Measurements from ENCODE around the gene SREBF1. TPM values are rescaled to one million over a fixed set of nuclear protein-coding genes. Genes with fewer than 3 reads are reported as not detected.

SREBF1 gene
- total RNA-seq, 2 donors from 2014 or later, result 55.8 to 73.5 TPM

- Mint-ChIP-seq H3K27ac (no peak overlapping the region), H3K4me3 (no peak overlapping the region), H3K4me1 (ENCODE audit: low read depth in 2 of 2) (no peaks in the 10 kb centered on the region), H3K27me3 (no peaks in the 10 kb centered on the region), H3K36me3 (no peaks in the 10 kb centered on the region), H3K9me3 (no peaks in the 10 kb centered on the region)
- ATAC-seq (no peak), DNase-seq (ENCODE audit: low spot score) (no peak)
These were observed 33.5 kb upstream of the SREBF1 start for GRCh38 chr17:17870247-17870646.

- H3K9me3 Mint-ChIP-seq, result no peaks in the 10 kb centered on the region
- DNase-seq (ENCODE audit: low spot score) (no peak), ATAC-seq (no peak)
- no peak overlapping the region for H3K4me3 Mint-ChIP-seq
- H3K36me3 Mint-ChIP-seq, result no peaks in the 10 kb centered on the region
- H3K27me3 Mint-ChIP-seq, result no peaks in the 10 kb centered on the region
- no peak overlapping the region for H3K27ac Mint-ChIP-seq
- no peaks in the 10 kb centered on the region for H3K4me1 Mint-ChIP-seq (ENCODE audit: low read depth in 2 of 2)
These were observed 32.1 kb upstream of the SREBF1 start for GRCh38 chr17:17868641-17869522.

GRCh38 chr17:17866897-17867296 is 30.1 kb upstream of the SREBF1 start:
- Mint-ChIP-seq H3K9me3 (no peaks in the 10 kb centered on the region), H3K4me3 (no peak overlapping the region), H3K36me3 (no peaks in the 10 kb centered on the region), H3K4me1 (ENCODE audit: low read depth in 2 of 2) (peaks cover 0 to 2% of the 10 kb centered on the region in 2 donors), H3K27ac (no peak overlapping the region), H3K27me3 (no peaks in the 10 kb centered on the region)
- ATAC-seq (peak in 1 of 2 donors; percentile 11), DNase-seq (ENCODE audit: low spot score) (no peak)

- Mint-ChIP-seq H3K4me1 (ENCODE audit: low read depth in 2 of 2) (peaks cover 0 to 2% of the 10 kb centered on the region in 2 donors), H3K9me3 (no peaks in the 10 kb centered on the region), H3K27ac (no peak overlapping the region), H3K27me3 (no peaks in the 10 kb centered on the region), H3K4me3 (no peak overlapping the region), H3K36me3 (no peaks in the 10 kb centered on the region)
- ATAC-seq (no peak), DNase-seq (ENCODE audit: low spot score) (no peak)
These were observed 29.6 kb upstream of the SREBF1 start for GRCh38 chr17:17866425-17866824.

- H3K4me1 Mint-ChIP-seq (ENCODE audit: low read depth in 2 of 2), result peaks cover 0 to 2% of the 10 kb centered on the region in 2 donors
- H3K27ac Mint-ChIP-seq, result no peak overlapping the region
- no peaks in the 10 kb centered on the region for H3K36me3 Mint-ChIP-seq
- no peaks in the 10 kb centered on the region for H3K27me3 Mint-ChIP-seq
- H3K9me3 Mint-ChIP-seq, result no peaks in the 10 kb centered on the region
- ATAC-seq, result no peak
- no peak for DNase-seq (ENCODE audit: low spot score)
- H3K4me3 Mint-ChIP-seq, result no peak overlapping the region
These were observed 28.2 kb upstream of the SREBF1 start for GRCh38 chr17:17865035-17865434.

GRCh38 chr17:17860766-17861107 is 24.0 kb upstream of the SREBF1 start:
- Mint-ChIP-seq H3K27me3 (no peaks in the 10 kb centered on the region), H3K36me3 (no peaks in the 10 kb centered on the region), H3K4me1 (ENCODE audit: low read depth in 2 of 2) (peaks cover 0 to 2% of the 10 kb centered on the region in 2 donors), H3K27ac (no peak overlapping the region), H3K4me3 (no peak overlapping the region), H3K9me3 (no peaks in the 10 kb centered on the region)
- DNase-seq (ENCODE audit: low spot score) (no peak), ATAC-seq (no peak)

GRCh38 chr17:17859909-17860765 is 23.4 kb upstream of the SREBF1 start:
- no peak overlapping the region for H3K27ac Mint-ChIP-seq
- ATAC-seq (peak; percentile 83 to 92), DNase-seq (ENCODE audit: low spot score) (no peak)
- H3K36me3 Mint-ChIP-seq, result no peaks in the 10 kb centered on the region
- H3K27me3 Mint-ChIP-seq, result no peaks in the 10 kb centered on the region
- no peaks in the 10 kb centered on the region for H3K9me3 Mint-ChIP-seq
- H3K4me1 Mint-ChIP-seq (ENCODE audit: low read depth in 2 of 2), result peaks cover 0 to 2% of the 10 kb centered on the region in 2 donors
- no peak overlapping the region for H3K4me3 Mint-ChIP-seq

- Mint-ChIP-seq H3K4me1 (ENCODE audit: low read depth in 2 of 2) (peaks cover 13 to 19% of the 10 kb centered on the region in 2 donors), H3K36me3 (no peaks in the 10 kb centered on the region)
These were observed 20.7 kb upstream of the SREBF1 start for GRCh38 chr17:17857496-17857895.

GRCh38 chr17:17856386-17856785 is 19.6 kb upstream of the SREBF1 start:
- H3K4me3 Mint-ChIP-seq, result no peak overlapping the region
- DNase-seq (ENCODE audit: low spot score) (no peak), ATAC-seq (no peak)
- H3K36me3 Mint-ChIP-seq, result no peaks in the 10 kb centered on the region
- peaks cover 23 to 27% of the 10 kb centered on the region in 2 donors for H3K4me1 Mint-ChIP-seq (ENCODE audit: low read depth in 2 of 2)
- no peak overlapping the region for H3K27ac Mint-ChIP-seq
- H3K27me3 Mint-ChIP-seq, result no peaks in the 10 kb centered on the region
- no peaks in the 10 kb centered on the region for H3K9me3 Mint-ChIP-seq

More at GRCh38 chr17:17857496-17857895, 20.7 kb upstream of the SREBF1 start:
- no peak overlapping the region for H3K27ac Mint-ChIP-seq
- no peak overlapping the region for H3K4me3 Mint-ChIP-seq
- H3K9me3 Mint-ChIP-seq, result no peaks in the 10 kb centered on the region
- H3K27me3 Mint-ChIP-seq, result no peaks in the 10 kb centered on the region
- ATAC-seq, result no peak
- no peak for DNase-seq (ENCODE audit: low spot score)

- H3K27me3 Mint-ChIP-seq, result no peaks in the 10 kb centered on the region
- H3K27ac Mint-ChIP-seq, result peak overlapping the region in 1 of 2 donors; percentile 5
- H3K9me3 Mint-ChIP-seq, result no peaks in the 10 kb centered on the region
- H3K4me1 Mint-ChIP-seq (ENCODE audit: low read depth in 2 of 2), result peaks cover 27 to 32% of the 10 kb centered on the region in 2 donors
- DNase-seq (ENCODE audit: low spot score) (no peak), ATAC-seq (no peak)
- no peak overlapping the region for H3K4me3 Mint-ChIP-seq
- H3K36me3 Mint-ChIP-seq, result no peaks in the 10 kb centered on the region
These were observed 19.2 kb upstream of the SREBF1 start for GRCh38 chr17:17855976-17856375.

GRCh38 chr17:17853811-17854447 is 17.1 kb upstream of the SREBF1 start:
- no peaks in the 10 kb centered on the region for H3K36me3 Mint-ChIP-seq
- DNase-seq (ENCODE audit: low spot score) (no peak), ATAC-seq (peak; percentile 50 to 75)
- H3K9me3 Mint-ChIP-seq, result no peaks in the 10 kb centered on the region
- H3K27ac Mint-ChIP-seq, result peak overlapping the region; percentile 43 to 77
- peaks cover 47 to 52% of the 10 kb centered on the region in 2 donors for H3K4me1 Mint-ChIP-seq (ENCODE audit: low read depth in 2 of 2)
- no peaks in the 10 kb centered on the region for H3K27me3 Mint-ChIP-seq
- H3K4me3 Mint-ChIP-seq, result peak overlapping the region; percentile 80

GRCh38 chr17:17852930-17853329 is 16.1 kb upstream of the SREBF1 start:
- peaks cover 56 to 62% of the 10 kb centered on the region in 2 donors for H3K4me1 Mint-ChIP-seq (ENCODE audit: low read depth in 2 of 2)
- no peaks in the 10 kb centered on the region for H3K36me3 Mint-ChIP-seq
- H3K27me3 Mint-ChIP-seq, result no peaks in the 10 kb centered on the region
- DNase-seq (ENCODE audit: low spot score) (no peak), ATAC-seq (no peak)
- H3K9me3 Mint-ChIP-seq, result no peaks in the 10 kb centered on the region
- H3K27ac Mint-ChIP-seq, result peak overlapping the region in 1 of 2 donors; percentile 43
- H3K4me3 Mint-ChIP-seq, result peak overlapping the region; percentile 80

GRCh38 chr17:17851103-17852002 is 14.6 kb upstream of the SREBF1 start:
- Mint-ChIP-seq H3K4me3 (peak overlapping the region; percentile 80), H3K27ac (peak overlapping the region; percentile 81 to 90), H3K36me3 (no peaks in the 10 kb centered on the region), H3K27me3 (no peaks in the 10 kb centered on the region), H3K9me3 (no peaks in the 10 kb centered on the region), H3K4me1 (ENCODE audit: low read depth in 2 of 2) (peaks cover 63 to 65% of the 10 kb centered on the region in 2 donors)
- ATAC-seq (no peak), DNase-seq (ENCODE audit: low spot score) (no peak)
